SKM-1 treated with dmso at 0.1 percent for 144 hours (cell line): ENCODE measurements around the gene ABCB11.

Source experiments
- DNase-seq: peaks from one replicate; lab custom pipeline; 2025; ENCODE audit not compliant: unreplicated experiment; lab: John Stamatoyannopoulos, UW

The ABCB11 gene

GRCh38 chr2:169010633-169011460, 20.3 kb downstream of the ABCB11 start:
- DNase-seq: no peak

- DNase-seq: no peak
Measured at GRCh38 chr2:169009865-169010579, 21.1 kb downstream of the ABCB11 start.

- DNase-seq: no peak
Measured at GRCh38 chr2:169007941-169008340, 23.2 kb downstream of the ABCB11 start.

- no peak for DNase-seq
Measured at GRCh38 chr2:169007356-169007755, 23.8 kb downstream of the ABCB11 start.

- DNase-seq: no peak
Measured at GRCh38 chr2:169006665-169007064, 24.5 kb downstream of the ABCB11 start.

- no peak for DNase-seq
Measured at GRCh38 chr2:169005994-169006393, 25.1 kb downstream of the ABCB11 start.

GRCh38 chr2:169005080-169005598, 26.0 kb downstream of the ABCB11 start:
- DNase-seq: no peak

- DNase-seq: no peak
Measured at GRCh38 chr2:169002161-169002738, 28.9 kb downstream of the ABCB11 start.

- no peak for DNase-seq
Measured at GRCh38 chr2:169001116-169001815, 29.9 kb downstream of the ABCB11 start.

GRCh38 chr2:168999668-169000213, 31.4 kb downstream of the ABCB11 start:
- DNase-seq: no peak

- no peak for DNase-seq
Measured at GRCh38 chr2:168998609-168999211, 32.4 kb downstream of the ABCB11 start.

GRCh38 chr2:168997794-168998193, 33.3 kb downstream of the ABCB11 start:
- DNase-seq: no peak

- DNase-seq: no peak
Measured at GRCh38 chr2:168997118-168997521, 34.0 kb downstream of the ABCB11 start.

GRCh38 chr2:168995744-168996143, 35.4 kb downstream of the ABCB11 start:
- no peak for DNase-seq

GRCh38 chr2:168993538-168993937, 37.6 kb downstream of the ABCB11 start:
- DNase-seq: no peak

GRCh38 chr2:168992591-168993349, 38.4 kb downstream of the ABCB11 start:
- DNase-seq: no peak

GRCh38 chr2:168992026-168992425, 39.1 kb downstream of the ABCB11 start:
- DNase-seq: no peak

- DNase-seq: no peak
Measured at GRCh38 chr2:168988755-168989154, 42.4 kb downstream of the ABCB11 start.

GRCh38 chr2:168986398-168986943, 44.7 kb downstream of the ABCB11 start:
- no peak for DNase-seq
